ENCODE results near the gene ZNF22. TPM values are rescaled to one million over a fixed set of nuclear protein-coding genes. Genes with fewer than 3 reads are reported as not detected.

ZNF22 gene
- polyA plus RNA-seq, 1 donor (not counting 4 experiments of a cell fraction or from before 2014, with no cell fraction given) = 9.4 TPM

- H2AFZ ChIP-seq (ENCODE audit: control insufficient read depth, low read length) = no peak overlapping the region
- dilution Hi-C loops (cut with MboI; ENCODE audit: extremely low pct_ligation_motif_present, low sequenced_read_pairs) = no loop called here
- H3K4me3 ChIP-seq (ENCODE audit: control insufficient read depth in 2 of 3, extremely low read depth in 1 of 3, insufficient read depth in 2 of 3, low read depth in 1 of 3, low read length in 3 of 3) = no peak overlapping the region
- FAIRE-seq (no peak), DNase-seq (ENCODE audit: low read depth, low spot score) (no peak)
- H4K20me1 ChIP-seq (ENCODE audit: control insufficient read depth, extremely low read depth, insufficient read depth, low read length) = no peaks in the 10 kb centered on the region
- H3K4me2 ChIP-seq (ENCODE audit: control insufficient read depth, extremely low read depth, insufficient read depth, low read depth, low read length) = no peak overlapping the region
- peaks cover 4% of the 10 kb centered on the region for H3K27me3 ChIP-seq (ENCODE audit: control insufficient read depth, extremely low read depth, insufficient read depth, low read length)
- TF ChIP-seq EZH2 (IDR thresholded peaks at IDR 0.05; ENCODE audit: low read length) (no peak), CTCF (optimal IDR thresholded peaks at IDR 0.05 in 1 of 3, IDR thresholded peaks at IDR 0.05 in 1 of 3, conservative IDR thresholded peaks at IDR 0.05 in 1 of 3; ENCODE audit: extremely low read depth in 1 of 3, insufficient read depth in 2 of 3, low read length in 3 of 3) (no peak)
- no peaks in the 10 kb centered on the region for H3K79me2 ChIP-seq (ENCODE audit: control insufficient read depth, insufficient read depth, low read length)
- H3K9me1 ChIP-seq (ENCODE audit: control insufficient read depth, extremely low read depth, insufficient read depth, low read length) = no peaks in the 10 kb centered on the region
- H3K27ac ChIP-seq (ENCODE audit: control insufficient read depth, insufficient read depth, low read length) = no peak overlapping the region
- no peaks in the 10 kb centered on the region for H3K9me3 ChIP-seq (ENCODE audit: control insufficient read depth, low read depth, low read length)
- no peak overlapping the region for H3K9ac ChIP-seq (ENCODE audit: control insufficient read depth, extremely low read depth, insufficient read depth, low read length)
- H3K36me3 ChIP-seq (ENCODE audit: control insufficient read depth in 2 of 2, extremely low read depth in 1 of 2, insufficient read depth in 2 of 2, low read length in 2 of 2) = no peaks in the 10 kb centered on the region
- peaks cover 8% of the 10 kb centered on the region for H3K4me1 ChIP-seq (ENCODE audit: control insufficient read depth, extremely low read depth, insufficient read depth, low read length)
Measured at GRCh38 chr10:44997105-44997748, 3.5 kb upstream of the ZNF22 start.

GRCh38 chr10:44998146-44998631, 2.5 kb upstream of the ZNF22 start:
- Histone ChIP-seq H3K4me1 (ENCODE audit: control insufficient read depth, extremely low read depth, insufficient read depth, low read length) (peaks cover 8% of the 10 kb centered on the region), H3K9me1 (ENCODE audit: control insufficient read depth, extremely low read depth, insufficient read depth, low read length) (no peaks in the 10 kb centered on the region), H3K27me3 (ENCODE audit: control insufficient read depth, extremely low read depth, insufficient read depth, low read length) (peaks cover 4% of the 10 kb centered on the region), H4K20me1 (ENCODE audit: control insufficient read depth, extremely low read depth, insufficient read depth, low read length) (no peaks in the 10 kb centered on the region), H3K4me2 (ENCODE audit: control insufficient read depth, extremely low read depth, insufficient read depth, low read depth, low read length) (no peak overlapping the region), H3K79me2 (ENCODE audit: control insufficient read depth, insufficient read depth, low read length) (no peaks in the 10 kb centered on the region), H3K9me3 (ENCODE audit: control insufficient read depth, low read depth, low read length) (no peaks in the 10 kb centered on the region), H3K9ac (ENCODE audit: control insufficient read depth, extremely low read depth, insufficient read depth, low read length) (no peak overlapping the region), H3K27ac (ENCODE audit: control insufficient read depth, insufficient read depth, low read length) (no peak overlapping the region), H3K36me3 (ENCODE audit: control insufficient read depth in 2 of 2, extremely low read depth in 1 of 2, insufficient read depth in 2 of 2, low read length in 2 of 2) (peaks cover 0 to under 1% of the 10 kb centered on the region in 2 experiments), H3K4me3 (ENCODE audit: control insufficient read depth in 2 of 3, extremely low read depth in 1 of 3, insufficient read depth in 2 of 3, low read depth in 1 of 3, low read length in 3 of 3) (no peak overlapping the region), H2AFZ (ENCODE audit: control insufficient read depth, low read length) (no peak overlapping the region)
- DNase-seq (ENCODE audit: low read depth, low spot score) (no peak), FAIRE-seq (no peak)
- dilution Hi-C loops (cut with MboI; ENCODE audit: extremely low pct_ligation_motif_present, low sequenced_read_pairs) = no loop called here
- TF ChIP-seq CTCF (optimal IDR thresholded peaks at IDR 0.05 in 1 of 3, IDR thresholded peaks at IDR 0.05 in 1 of 3, conservative IDR thresholded peaks at IDR 0.05 in 1 of 3; ENCODE audit: extremely low read depth in 1 of 3, insufficient read depth in 2 of 3, low read length in 3 of 3) = no peak
- TF ChIP-seq EZH2 (IDR thresholded peaks at IDR 0.05; ENCODE audit: low read length) = no peak
